H1 (cell line): Measurements from ENCODE around the gene IRF3. TPM values are rescaled to one million over a fixed set of nuclear protein-coding genes. Genes with fewer than 3 reads are reported as not detected.

Experiments
- CTCF ChIA-PET: fragments of 300-600 bp; sonication (Branson Sonifier 250); formaldehyde crosslinking; loops from one replicate; lab custom pipeline; 2021; ENCODE audit not compliant: partially characterized antibody; lab: Charles Lee
- POLR2A ChIA-PET: fragments of 300-600 bp; sonication (Branson Sonifier 250); formaldehyde crosslinking; loops from one replicate; lab custom pipeline; 2021; ENCODE audit warnings: inconsistent platforms; ENCODE audit not compliant: partially characterized antibody; lab: Charles Lee
- DNase-seq, 2 experiments: peaks; one replicate each; pipeline versions ENCODE4 v3.0.0 to v3.0.0-alpha.2; 2010 to 2022; ENCODE audit warnings: low spot score in 2 of 2, low read depth in 1 of 2, mixed read lengths in 1 of 2
- FAIRE-seq: peaks from 2 replicates; lab custom pipeline; 2011; peaks lifted over from hg19 to GRCh38; lab: Jason Lieb, UNC
- H2AFZ ChIP-seq: 2 replicates; pipeline ENCODE4 v1.8.1; 2012; ENCODE audit warnings: low read length, inconsistent platforms
- H2AK5ac ChIP-seq: 2 replicates; pipeline ENCODE4 v1.6.1; 2013; ENCODE audit warnings: low read depth, low read length
- H2BK120ac ChIP-seq: replicated peaks from 2 replicates; pipeline ENCODE3; 2013; ENCODE audit warnings: low read depth, low read length, inconsistent platforms
- H2BK12ac ChIP-seq: 2 replicates; pipeline ENCODE4 v1.6.1; 2013; ENCODE audit warnings: low read depth, low read length
- H2BK15ac ChIP-seq: 2 replicates; pipeline ENCODE4 v1.6.1; 2013; ENCODE audit warnings: low read length
- H2BK20ac ChIP-seq: 2 replicates; pipeline ENCODE4 v1.6.1; 2013; ENCODE audit warnings: low read length
- H2BK5ac ChIP-seq: 2 replicates; pipeline ENCODE4 v1.6.1; 2013; ENCODE audit warnings: low read depth, low read length
- H3K14ac ChIP-seq: 2 replicates; pipeline ENCODE4 v1.6.1; 2013; ENCODE audit warnings: inconsistent platforms; ENCODE audit not compliant: insufficient read length
- H3K18ac ChIP-seq: 2 replicates; pipeline ENCODE4 v1.6.1; 2013; ENCODE audit warnings: low read length; ENCODE audit errors: extremely low read depth
- H3K23ac ChIP-seq: 2 replicates; pipeline ENCODE4 v1.6.1; 2013; ENCODE audit warnings: inconsistent platforms; ENCODE audit not compliant: insufficient read length
- H3K23me2 ChIP-seq: 2 replicates; pipeline ENCODE4 v1.6.1; 2013; ENCODE audit warnings: low read depth, low read length
- H3K27ac ChIP-seq: 2 replicates; pipeline ENCODE4 v1.6.1; 2011; ENCODE audit warnings: low read depth, low read length, inconsistent platforms
- H3K27me3 ChIP-seq, 4 experiments: replicated peaks in 1 of 4; 1 replicate in 1 of 4; 2 replicates in 3 of 4; pipeline versions ENCODE4 v1.6.1 to v1.8.1; 2011 to 2013; ENCODE audit warnings: low read length in 3 of 4, mild to moderate bottlenecking in 3 of 4, inconsistent platforms in 2 of 4, mixed read lengths in 2 of 4, moderate library complexity in 1 of 4; ENCODE audit not compliant: control insufficient read depth in 3 of 4, insufficient read depth in 3 of 4; ENCODE audit errors: extremely low read depth in 1 of 4
- H3K36me3 ChIP-seq, 4 experiments: 2 replicates each; pipeline versions ENCODE4 v1.6.1 to v1.8.1; 2011 to 2013; ENCODE audit warnings: mild to moderate bottlenecking in 4 of 4, low read length in 3 of 4, moderate library complexity in 2 of 4, control low read depth in 1 of 4, inconsistent platforms in 1 of 4; ENCODE audit not compliant: insufficient read depth in 4 of 4, control insufficient read depth in 2 of 4
- H3K4ac ChIP-seq: replicated peaks from 2 replicates; pipeline ENCODE3; 2013; ENCODE audit warnings: low read length, low read depth, mixed read lengths, inconsistent platforms; ENCODE audit not compliant: insufficient read length
- H3K4me1 ChIP-seq, 4 experiments: replicated peaks in 1 of 4; 1 replicate in 1 of 4; 2 replicates in 3 of 4; pipeline versions ENCODE4 v1.6.1 to v1.8.1; 2011 to 2013; ENCODE audit warnings: low read length in 3 of 4, inconsistent platforms in 2 of 4, mixed read lengths in 1 of 4; ENCODE audit not compliant: insufficient read depth in 4 of 4, control insufficient read depth in 3 of 4
- H3K4me2 ChIP-seq, 2 experiments: 2 replicates each; pipeline versions ENCODE4 v1.6.1 to v1.8.1; 2011 to 2013; ENCODE audit warnings: low read depth in 2 of 2, low read length in 2 of 2, control low read depth in 1 of 2, inconsistent platforms in 1 of 2, mild to moderate bottlenecking in 1 of 2; ENCODE audit not compliant: insufficient read depth in 1 of 2
- H3K4me3 ChIP-seq, 4 experiments: fragments of 200-600, 300-600 bp in 1 of 4; sonication (generic), shearing (Covaris generic), sonication (Bioruptor Twin) in 1 of 4; 2 replicates each; pipeline versions ENCODE4 v1.5.1 to v1.8.1; 2011 to 2016; ENCODE audit warnings: low read length in 4 of 4, low read depth in 3 of 4, control low read depth in 2 of 4, inconsistent platforms in 2 of 4, mild to moderate bottlenecking in 2 of 4, mixed read lengths in 1 of 4, moderate library complexity in 1 of 4; ENCODE audit not compliant: insufficient read depth in 2 of 4; ENCODE audit errors: extremely low read depth in 1 of 4
- H3K56ac ChIP-seq: replicated peaks from 2 replicates; pipeline ENCODE3; 2013; ENCODE audit warnings: low read depth, mild to moderate bottlenecking, mixed read lengths, low read length, inconsistent platforms; ENCODE audit not compliant: insufficient read length
- H3K79me1 ChIP-seq: 2 replicates; pipeline ENCODE4 v1.6.1; 2013; ENCODE audit warnings: low read depth, low read length, control low read depth
- H3K79me2 ChIP-seq, 2 experiments: 2 replicates each; pipeline versions ENCODE4 v1.6.1 to v1.8.1; 2012 to 2013; ENCODE audit warnings: low read length in 2 of 2, mild to moderate bottlenecking in 2 of 2, inconsistent platforms in 1 of 2; ENCODE audit not compliant: insufficient read depth in 2 of 2, control insufficient read depth in 1 of 2
- H3K9ac ChIP-seq, 4 experiments: replicated peaks in 1 of 4; 1 replicate in 1 of 4; 2 replicates in 3 of 4; pipeline versions ENCODE4 v1.6.1 to v1.8.1; 2011 to 2013; ENCODE audit warnings: low read depth in 3 of 4, low read length in 3 of 4, control low read depth in 2 of 4, mild to moderate bottlenecking in 2 of 4, moderate library complexity in 2 of 4, inconsistent platforms in 1 of 4; ENCODE audit errors: extremely low read depth in 1 of 4
- H3K9me3 ChIP-seq, 2 experiments: 2 replicates each; pipeline versions ENCODE4 v1.6.1 to v1.8.1; 2012 to 2013; ENCODE audit warnings: mild to moderate bottlenecking in 2 of 2, moderate library complexity in 2 of 2, control low read depth in 1 of 2, inconsistent platforms in 1 of 2, low read depth in 1 of 2, low read length in 1 of 2, mixed read lengths in 1 of 2; ENCODE audit not compliant: insufficient read depth in 2 of 2
- H4K20me1 ChIP-seq, 2 experiments: replicated peaks in 1 of 2; 2 replicates each; pipeline versions ENCODE3 to v1.8.1; 2011 to 2013; ENCODE audit warnings: inconsistent platforms in 2 of 2, low read length in 2 of 2, mild to moderate bottlenecking in 1 of 2; ENCODE audit not compliant: insufficient read depth in 2 of 2, control insufficient read depth in 1 of 2
- H4K5ac ChIP-seq: 2 replicates; pipeline ENCODE4 v1.6.1; 2013; ENCODE audit warnings: low read length, low read depth, mixed read lengths, inconsistent platforms; ENCODE audit not compliant: insufficient read length
- H4K8ac ChIP-seq: 2 replicates; pipeline ENCODE4 v1.8.0; 2013; ENCODE audit warnings: mild to moderate bottlenecking, moderate library complexity, low read length, inconsistent platforms; ENCODE audit not compliant: insufficient read depth; ENCODE audit errors: extremely low read depth
- H4K91ac ChIP-seq: replicated peaks from 2 replicates; pipeline ENCODE3; 2013; ENCODE audit warnings: low read length, mixed read lengths, inconsistent platforms; ENCODE audit not compliant: insufficient read length
- HDAC2 ChIP-seq, 2 experiments: fragments of 300-600 bp in 1 of 2; sonication (generic) in 1 of 2; IDR thresholded peaks; 2 replicates each; pipeline ENCODE4 v1.6.1; 2011 to 2012; ENCODE audit warnings: low read depth in 2 of 2, low read length in 2 of 2, mild to moderate bottlenecking in 2 of 2, moderate library complexity in 2 of 2, borderline replicate concordance in 1 of 2, inconsistent platforms in 1 of 2
- KDM4A ChIP-seq: IDR thresholded peaks from one replicate; pipeline ENCODE4 v1.7.1; 2012; ENCODE audit warnings: low read depth, mild to moderate bottlenecking, moderate library complexity, low read length, inconsistent platforms; ENCODE audit not compliant: severe bottlenecking
- TCF12 ChIP-seq: IDR thresholded peaks from 2 replicates; pipeline ENCODE4 v1.6.1; 2011; ENCODE audit warnings: low read depth, mild to moderate bottlenecking, low read length
- WGBS, 2 experiments: shearing (Covaris generic) in 1 of 2; methylation state at CpG; one replicate each; pipeline versions ENCODE4 v1.1.6 to v1.1.7; 2013 to 2015; ENCODE audit warnings: low lambda C conversion rate in 2 of 2, mixed read lengths in 2 of 2, inconsistent platforms in 1 of 2, low coverage in 1 of 2, missing lambda C conversion rate in 1 of 2; ENCODE audit not compliant: insufficient replicate concordance in 2 of 2, insufficient coverage in 1 of 2, insufficient read length in 1 of 2; ENCODE audit errors: extremely low coverage in 1 of 2, missing lambda C conversion rate in 1 of 2; 5-methylcytosine and 5-hydroxymethylcytosine counted together
- polyA plus RNA-seq, 7 experiments: library from polyadenylated mRNA; depleted of rRNA in 3 of 7; stranded (reverse) in 5 of 7; unstranded in 2 of 7; fragments of >200 nt in 5 of 7; fragments of 200-250 nt in 2 of 7; gene quantifications; 1 replicate in 5 of 7; 2 replicates in 1 of 7; 4 replicates in 1 of 7; pipeline versions ENCODE4 v1.2.1 to v1.2.3, GENCODE V29; 2011 to 2013; ENCODE audit warnings: missing spikeins in 2 of 7, mixed read lengths in 2 of 7
- total RNA-seq: library from RNA; stranded (reverse); fragmentation: NEBNext Ultra II Directional; extraction: Animal tissue kit (Norgen Biotek cat#: 25700); gene quantifications from 2 replicates; pipeline ENCODE4 v1.2.1, GENCODE V29; 2021
- TF ChIP-seq, protein P1 (sequence below): IDR thresholded peaks from 2 replicates; pipeline ENCODE4 v1.6.1; 2012; ENCODE audit warnings: inconsistent platforms
- TF ChIP-seq, protein P2 (sequence below): IDR thresholded peaks from 2 replicates; pipeline ENCODE4 v1.6.1; 2012; ENCODE audit warnings: low read length, inconsistent platforms

The IRF3 gene
- total and polyA plus RNA-seq, 2 of the 8 experiments (the other 6 are each of a cell fraction or from before 2014, with no cell fraction given): 103 to 114 TPM

DNA sequence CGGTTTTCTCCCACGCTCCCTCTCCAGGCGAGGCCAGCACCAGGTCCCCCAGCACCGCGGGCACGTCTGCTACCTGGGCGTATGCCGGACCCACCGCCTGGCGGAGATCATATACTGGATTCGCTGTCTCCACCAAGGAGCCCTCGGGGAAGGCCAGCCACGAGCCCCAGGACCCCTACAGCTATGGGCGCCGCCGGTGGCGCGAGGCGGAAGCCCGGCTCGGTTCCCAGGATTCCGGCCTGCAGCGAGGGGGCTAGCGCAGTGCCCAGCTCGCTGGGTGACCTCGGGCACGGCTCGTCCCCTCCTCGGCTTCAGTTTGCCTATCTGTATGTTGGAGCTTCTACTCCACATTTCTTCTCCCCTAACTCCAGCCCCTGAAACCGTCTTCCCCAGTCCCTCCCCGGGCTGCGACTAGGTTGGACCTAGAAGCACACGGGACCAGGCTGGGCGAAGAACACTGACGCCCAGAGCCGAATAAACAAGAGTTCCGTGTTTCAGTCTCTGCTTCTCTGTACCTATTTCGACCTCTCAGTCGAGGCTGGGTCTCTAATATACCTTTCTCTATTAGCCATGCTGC is 24.5 kb upstream of the IRF3 start:
- Histone ChIP-seq H2BK5ac (peak overlapping the region; percentile 84), H3K4me1 (peaks cover 0 to 25% (median 13%) of the 10 kb centered on the region in 4 experiments; a peak in 6 of 7 replicates), H3K9me3 (no peaks in the 10 kb centered on the region), H3K27me3 (no peaks in the 10 kb centered on the region), H2BK15ac (peak overlapping the region; percentile 72; the same call in 1 of the 2 replicates), H3K14ac (no peak overlapping the region), H3K4ac (peak overlapping the region; percentile 94), H3K79me2 (peaks cover 0 to 12% of the 10 kb centered on the region in 2 experiments; a peak in 1 of 4 replicates), H3K4me2 (peak overlapping the region; percentile 93 to 99), H3K36me3 (peaks cover 10 to 31% (median 18%) of the 10 kb centered on the region in 4 experiments), H3K9ac (peak overlapping the region; percentile 52 to 91 (median 84)), H4K91ac (no peak overlapping the region), H3K4me3 (peak overlapping the region; percentile 88 to 94 (median 92)), H2AFZ (no peak overlapping the region), H4K5ac (no peak overlapping the region), H2AK5ac (no peak overlapping the region; the same call in 1 of the 2 replicates), H3K27ac (peak overlapping the region; percentile 57; the same call in 1 of the 2 replicates), H4K20me1 (peaks cover 7 to 25% of the 10 kb centered on the region in 2 experiments), H2BK20ac (no peak overlapping the region), H3K56ac (peak overlapping the region; percentile 63), H3K23me2 (peaks cover 20% of the 10 kb centered on the region), H4K8ac (no peak overlapping the region), H2BK12ac (0 out of 2 replicates have a peak overlapping the region, but pooled peaks have one; percentile 60), H3K79me1 (peaks cover 6% of the 10 kb centered on the region; the same call in 1 of the 2 replicates), H3K23ac (no peak overlapping the region), H2BK120ac (peak overlapping the region; percentile 10), H3K18ac (peak overlapping the region; percentile 68)
- FAIRE-seq (no peak), DNase-seq (no peak)
- ChIA-PET POLR2A (interaction anchor here (0.5 to 12.2 kb wide), 38 partner anchors 10 to 194 kb away, joined by 3 to 168 read pairs (median 4); partner anchors contain the start of genes AKT1S1, AP2A1, BCL2L12 and FUZ), CTCF (interaction anchor here (0.6 to 3.4 kb wide), 12 partner anchors 9 to 160 kb away, joined by 3 to 11 read pairs (median 4); partner anchors contain the start of genes IRF3 and PTOV1)
- peak; percentile 49 for TF ChIP-seq KDM4A
- TF ChIP-seq HDAC2 (IDR thresholded peaks at IDR 0.05; ENCODE audit: borderline replicate concordance in 1 of 2, low read depth in 2 of 2, low read length in 2 of 2): no peak
- no peak for TF ChIP-seq TCF12
- TF ChIP-seq, protein P1, sequence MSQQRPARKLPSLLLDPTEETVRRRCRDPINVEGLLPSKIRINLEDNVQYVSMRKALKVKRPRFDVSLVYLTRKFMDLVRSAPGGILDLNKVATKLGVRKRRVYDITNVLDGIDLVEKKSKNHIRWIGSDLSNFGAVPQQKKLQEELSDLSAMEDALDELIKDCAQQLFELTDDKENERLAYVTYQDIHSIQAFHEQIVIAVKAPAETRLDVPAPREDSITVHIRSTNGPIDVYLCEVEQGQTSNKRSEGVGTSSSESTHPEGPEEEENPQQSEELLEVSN: 0 out of 2 replicates have a peak, but pooled peaks have one; percentile 20
- TF ChIP-seq, protein P2, sequence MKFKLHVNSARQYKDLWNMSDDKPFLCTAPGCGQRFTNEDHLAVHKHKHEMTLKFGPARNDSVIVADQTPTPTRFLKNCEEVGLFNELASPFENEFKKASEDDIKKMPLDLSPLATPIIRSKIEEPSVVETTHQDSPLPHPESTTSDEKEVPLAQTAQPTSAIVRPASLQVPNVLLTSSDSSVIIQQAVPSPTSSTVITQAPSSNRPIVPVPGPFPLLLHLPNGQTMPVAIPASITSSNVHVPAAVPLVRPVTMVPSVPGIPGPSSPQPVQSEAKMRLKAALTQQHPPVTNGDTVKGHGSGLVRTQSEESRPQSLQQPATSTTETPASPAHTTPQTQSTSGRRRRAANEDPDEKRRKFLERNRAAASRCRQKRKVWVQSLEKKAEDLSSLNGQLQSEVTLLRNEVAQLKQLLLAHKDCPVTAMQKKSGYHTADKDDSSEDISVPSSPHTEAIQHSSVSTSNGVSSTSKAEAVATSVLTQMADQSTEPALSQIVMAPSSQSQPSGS: 0 out of 2 replicates have a peak, but pooled peaks have one; percentile 8
- 2% methylated on average over 39 of the region's 39 CpGs; no CpG with 5 or more reads in 1 of the 2 experiments for WGBS, 2 experiments
